Upper lobe of left lung (tissue), 6 donors: ENCODE results near the gene CYTH3. TPM values are rescaled to one million over a fixed set of nuclear protein-coding genes. Genes with fewer than 3 reads are reported as not detected.
A peak's percentile ranks its signal among the peaks of the same experiment; 100 is the strongest.

Experiments
- ATAC-seq, 2 donors: fragments of 200-7000 bp; cut with Tn5 transposase; one replicate each; pipeline ENCODE4 v1.9.1; 2022; ENCODE audit warnings: mild to moderate bottlenecking in 2 of 2, moderate library complexity in 2 of 2; ENCODE audit not compliant: low FRiP score in 2 of 2
- DNase-seq, 2 donors: peaks; one replicate each; pipeline ENCODE4 v3.0.0-alpha.2; 2019 to 2020
- H3K27ac ChIP-seq, 4 donors: fragments of 200-600 bp; sonication (generic); one replicate each; pipeline ENCODE4 v1.5.1; 2016 to 2019
- H3K27me3 ChIP-seq, 4 donors: fragments of 200-600 bp; sonication (generic); one replicate each; pipeline ENCODE4 v1.5.1; 2017 to 2019
- H3K36me3 ChIP-seq, 4 donors: fragments of 200-600 bp; sonication (generic); one replicate each; pipeline ENCODE4 v1.5.1; 2016 to 2019
- H3K4me1 ChIP-seq, 4 donors: fragments of 200-600 bp; sonication (generic); one replicate each; pipeline ENCODE4 v1.5.1; 2018 to 2019
- H3K4me3 ChIP-seq, 4 donors: fragments of 200-600 bp; sonication (generic); one replicate each; pipeline ENCODE4 v1.5.1; 2017 to 2019; ENCODE audit warnings: mild to moderate bottlenecking in 2 of 4, moderate library complexity in 1 of 4
- H3K9me3 ChIP-seq, 4 donors: fragments of 200-600 bp; sonication (generic); one replicate each; pipeline ENCODE4 v1.5.1; 2018 to 2019
- EP300 ChIP-seq, 4 donors: sonication (generic); formaldehyde crosslinking; IDR thresholded peaks; one replicate each; pipeline ENCODE4 v1.5.1; 2017; ENCODE audit warnings: antibody characterized with exemption in 4 of 4, control low read depth in 2 of 4
- POLR2A ChIP-seq, 4 donors: fragments of 450-650 bp; IDR thresholded peaks; one replicate each; pipeline ENCODE4 v1.5.1; 2016 to 2017; ENCODE audit warnings: antibody characterized with exemption in 4 of 4, mild to moderate bottlenecking in 2 of 4
- POLR2AphosphoS5 ChIP-seq, 2 donors: sonication (generic); formaldehyde crosslinking; IDR thresholded peaks; one replicate each; pipeline ENCODE4 v1.5.1; 2017; ENCODE audit warnings: antibody characterized with exemption in 2 of 2
- WGBS, 2 donors: methylation state at CpG; one replicate each; pipeline ENCODE4 v1.1.5; 2017 to 2018; 5-methylcytosine and 5-hydroxymethylcytosine counted together
- total RNA-seq, 6 donors: library from RNA; depleted of rRNA in 4 of 6; stranded (reverse); fragments of >200 nt in 4 of 6; gene quantifications; one replicate each; pipeline versions ENCODE4 v1.1.0 to v1.2.1, GENCODE V29; 2016 to 2021
- TF ChIP-seq, protein P1 (sequence below), 6 experiments: fragments of 450-650 bp in 4 of 6; fragments of 200-600 bp in 2 of 6; sonication (generic) in 2 of 6; IDR thresholded peaks; one replicate each; pipeline ENCODE4 v1.5.1; 2016 to 2019; ENCODE audit warnings: antibody characterized with exemption in 6 of 6
- donor health status: DM: no; HTN: no; CAD: no; lungs with moderate emphysema.
- donor health status: DM: no; HTN: yes; CAD: no; lungs with severe emphysema.

CYTH3 gene
- total RNA-seq, 6 donors from 2014 or later, result 24.2 to 76.5 (median 32.9) TPM

- Histone ChIP-seq H3K36me3 (peaks cover 3 to 15% (median 4%) of the 10 kb centered on the region in 4 donors), H3K9me3 (no peaks in the 10 kb centered on the region), H3K4me1 (peaks cover 10 to 30% (median 18%) of the 10 kb centered on the region in 4 donors), H3K4me3 (no peak overlapping the region), H3K27me3 (no peaks in the 10 kb centered on the region), H3K27ac (no peak overlapping the region)
- DNase-seq, result peak in 1 of 2 donors; percentile 52
- TF ChIP-seq EP300 (IDR thresholded peaks at IDR 0.05), result peak in 1 of 4 donors; percentile 50
- peak in 1 of 2 donors; percentile 39 for TF ChIP-seq POLR2AphosphoS5 (IDR thresholded peaks at IDR 0.05)
- TF ChIP-seq POLR2A (IDR thresholded peaks at IDR 0.05), result no peak
- 36 to 70% methylated on average over 4 of the region's 4 CpGs for WGBS, 2 donors
- ATAC-seq, result peak in 1 of 2 donors; percentile 49
Observed at GRCh38 chr7:6175645-6176044, 96.8 kb downstream of the CYTH3 start.

DNA sequence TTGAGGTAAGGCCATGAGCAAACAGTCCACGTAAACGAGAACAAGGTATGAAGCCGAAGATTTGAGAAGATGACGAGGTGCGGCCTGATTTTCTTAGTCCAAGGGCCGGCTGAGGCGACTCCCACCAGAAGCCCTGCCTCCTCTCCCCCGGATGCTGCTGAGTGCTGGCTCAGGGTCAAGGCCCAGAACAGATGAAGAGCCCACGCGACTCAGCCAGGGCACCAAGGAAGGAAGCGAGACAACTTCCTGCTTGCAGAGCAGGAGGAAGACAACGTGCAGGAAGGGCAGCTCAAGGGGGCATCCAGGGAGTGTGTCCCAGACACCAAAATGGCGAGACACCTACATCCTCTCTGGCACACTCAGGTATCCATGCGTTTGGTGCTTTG lies 99.5 kb downstream of the CYTH3 start:
- Histone ChIP-seq H3K36me3 (peaks cover 6 to 28% (median 12%) of the 10 kb centered on the region in 4 donors), H3K27me3 (no peaks in the 10 kb centered on the region), H3K9me3 (no peaks in the 10 kb centered on the region), H3K4me3 (no peak overlapping the region), H3K27ac (no peak overlapping the region), H3K4me1 (peaks cover under 1 to 17% (median 8%) of the 10 kb centered on the region in 4 donors)
- 70 to 73% methylated on average over 14 of the region's 14 CpGs for WGBS, 2 donors
- TF ChIP-seq POLR2A (IDR thresholded peaks at IDR 0.05), result no peak
- TF ChIP-seq EP300 (IDR thresholded peaks at IDR 0.05), result no peak
- TF ChIP-seq, protein P1, sequence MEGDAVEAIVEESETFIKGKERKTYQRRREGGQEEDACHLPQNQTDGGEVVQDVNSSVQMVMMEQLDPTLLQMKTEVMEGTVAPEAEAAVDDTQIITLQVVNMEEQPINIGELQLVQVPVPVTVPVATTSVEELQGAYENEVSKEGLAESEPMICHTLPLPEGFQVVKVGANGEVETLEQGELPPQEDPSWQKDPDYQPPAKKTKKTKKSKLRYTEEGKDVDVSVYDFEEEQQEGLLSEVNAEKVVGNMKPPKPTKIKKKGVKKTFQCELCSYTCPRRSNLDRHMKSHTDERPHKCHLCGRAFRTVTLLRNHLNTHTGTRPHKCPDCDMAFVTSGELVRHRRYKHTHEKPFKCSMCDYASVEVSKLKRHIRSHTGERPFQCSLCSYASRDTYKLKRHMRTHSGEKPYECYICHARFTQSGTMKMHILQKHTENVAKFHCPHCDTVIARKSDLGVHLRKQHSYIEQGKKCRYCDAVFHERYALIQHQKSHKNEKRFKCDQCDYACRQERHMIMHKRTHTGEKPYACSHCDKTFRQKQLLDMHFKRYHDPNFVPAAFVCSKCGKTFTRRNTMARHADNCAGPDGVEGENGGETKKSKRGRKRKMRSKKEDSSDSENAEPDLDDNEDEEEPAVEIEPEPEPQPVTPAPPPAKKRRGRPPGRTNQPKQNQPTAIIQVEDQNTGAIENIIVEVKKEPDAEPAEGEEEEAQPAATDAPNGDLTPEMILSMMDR (IDR thresholded peaks at IDR 0.05), result no peak
- TF ChIP-seq POLR2AphosphoS5 (IDR thresholded peaks at IDR 0.05), result no peak
- no peak for ATAC-seq
- no peak for DNase-seq

DNA sequence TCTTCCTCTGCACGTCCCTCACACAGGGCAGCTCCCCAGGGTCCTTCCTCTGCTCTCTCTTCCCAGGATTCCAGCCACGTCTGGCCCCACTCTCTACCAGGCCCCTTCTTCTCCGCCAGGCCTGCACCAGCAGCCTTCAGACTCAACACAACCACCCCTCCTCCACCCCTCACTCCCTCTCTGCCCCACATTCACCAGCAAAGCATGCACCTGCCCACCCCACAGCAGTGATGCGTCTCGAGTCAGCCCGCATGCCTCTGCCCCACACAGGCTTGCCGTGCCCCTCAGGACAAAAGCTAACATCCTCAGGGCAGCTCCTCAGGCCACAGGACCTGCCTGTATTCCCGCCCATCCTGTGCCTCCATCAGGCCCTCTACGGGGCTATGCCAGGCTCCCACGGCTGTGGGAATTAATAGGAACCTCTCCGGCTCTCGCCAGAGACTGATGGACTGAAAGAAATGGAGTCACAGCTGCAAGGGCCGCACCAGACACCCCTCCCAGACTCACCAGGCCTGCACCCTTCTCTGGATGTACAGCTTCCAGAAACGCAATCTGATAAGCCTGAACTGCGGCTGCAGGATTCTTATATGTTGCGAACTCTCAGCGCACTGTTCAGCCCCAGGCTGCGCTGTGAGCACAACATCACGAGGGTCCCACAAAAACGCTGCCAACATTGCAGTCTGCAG lies 100.1 kb downstream of the CYTH3 start:
- ATAC-seq (no peak), DNase-seq (peak in 1 of 2 donors; percentile 41)
- Histone ChIP-seq H3K4me1 (peaks cover 0 to 15% (median 8%) of the 10 kb centered on the region in 4 donors), H3K9me3 (no peaks in the 10 kb centered on the region), H3K27me3 (no peaks in the 10 kb centered on the region), H3K4me3 (no peak overlapping the region), H3K36me3 (peaks cover 6 to 26% (median 12%) of the 10 kb centered on the region in 4 donors), H3K27ac (no peak overlapping the region)
- WGBS, 2 donors, result 92 to 95% methylated on average over 15 to 17 of the region's 20 CpGs
- no peak for TF ChIP-seq EP300 (IDR thresholded peaks at IDR 0.05)
- TF ChIP-seq POLR2A (IDR thresholded peaks at IDR 0.05), result no peak
- no peak for TF ChIP-seq POLR2AphosphoS5 (IDR thresholded peaks at IDR 0.05)
- TF ChIP-seq, protein P1 (IDR thresholded peaks at IDR 0.05), result no peak

DNA sequence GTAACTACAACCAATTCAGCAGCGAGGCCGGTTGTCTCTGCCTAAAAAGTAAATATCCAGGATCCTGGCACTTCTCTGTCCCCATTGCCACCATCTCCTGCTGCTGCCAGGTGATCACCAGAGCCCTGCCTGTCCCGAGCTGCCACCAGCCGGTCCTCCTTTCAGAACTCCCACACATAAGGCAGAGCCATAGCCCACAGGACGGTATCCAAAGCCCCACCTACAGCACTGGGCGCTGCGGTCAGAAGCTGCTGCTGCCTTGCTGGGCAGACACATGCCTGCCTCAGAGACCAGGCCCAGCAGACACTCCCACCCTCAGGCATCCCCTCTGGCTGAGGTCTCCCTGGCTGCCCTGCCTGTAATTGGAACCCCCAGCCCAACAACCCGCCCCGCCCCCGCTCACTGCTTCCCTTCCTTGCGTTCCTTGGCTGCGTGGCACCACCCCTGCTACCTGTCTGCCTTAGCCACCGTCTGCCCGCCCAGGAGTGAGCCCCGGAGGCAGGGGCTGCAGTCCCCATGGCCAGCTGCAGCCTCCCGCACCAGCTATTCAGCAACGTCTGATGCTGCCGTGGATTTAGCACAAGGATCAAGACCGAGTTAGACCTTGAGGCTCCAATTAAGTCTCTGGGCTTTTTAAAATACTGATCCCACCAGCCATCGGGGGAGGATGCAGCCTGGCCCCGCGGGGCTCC lies 100.7 kb downstream of the CYTH3 start:
- Histone ChIP-seq H3K4me3 (no peak overlapping the region), H3K27me3 (no peaks in the 10 kb centered on the region), H3K4me1 (peaks cover 0 to 14% (median 7%) of the 10 kb centered on the region in 4 donors), H3K9me3 (no peaks in the 10 kb centered on the region), H3K36me3 (peaks cover 6 to 20% (median 12%) of the 10 kb centered on the region in 4 donors), H3K27ac (no peak overlapping the region)
- DNase-seq, result peak in 1 of 2 donors; percentile 75
- WGBS, 2 donors, result 89 to 96% methylated on average over 17 to 21 of the region's 22 CpGs
- TF ChIP-seq, protein P1 (IDR thresholded peaks at IDR 0.05), result no peak
- TF ChIP-seq EP300 (IDR thresholded peaks at IDR 0.05), result no peak
- TF ChIP-seq POLR2A (IDR thresholded peaks at IDR 0.05), result no peak
- no peak for TF ChIP-seq POLR2AphosphoS5 (IDR thresholded peaks at IDR 0.05)
- ATAC-seq, result no peak
